SK-N-SH (cell line): Measurements from ENCODE around the gene DUOX2.

ENCODE experiments used
- CHD2 ChIP-seq: fragments of 150-350 bp; IDR thresholded peaks from 2 replicates; pipeline ENCODE4 v1.6.1; 2018; ENCODE audit warnings: low read length; ENCODE audit not compliant: partially characterized antibody
- RFX5 ChIP-seq: IDR thresholded peaks from 2 replicates; pipeline ENCODE4 v1.6.1; 2012; ENCODE audit warnings: mild to moderate bottlenecking, improper control_type of control experiment, low read length
- TF ChIP-seq, protein P1 (sequence below): fragments of 200-600 bp; sonication (generic); IDR thresholded peaks from 2 replicates; pipeline ENCODE4 v1.6.1; 2017; ENCODE audit warnings: antibody characterized with exemption, mild to moderate bottlenecking, moderate library complexity
- TF ChIP-seq, protein P2 (sequence below): IDR thresholded peaks from 2 replicates; pipeline ENCODE4 v1.4.0; 2012; ENCODE audit warnings: low read depth

DNA sequence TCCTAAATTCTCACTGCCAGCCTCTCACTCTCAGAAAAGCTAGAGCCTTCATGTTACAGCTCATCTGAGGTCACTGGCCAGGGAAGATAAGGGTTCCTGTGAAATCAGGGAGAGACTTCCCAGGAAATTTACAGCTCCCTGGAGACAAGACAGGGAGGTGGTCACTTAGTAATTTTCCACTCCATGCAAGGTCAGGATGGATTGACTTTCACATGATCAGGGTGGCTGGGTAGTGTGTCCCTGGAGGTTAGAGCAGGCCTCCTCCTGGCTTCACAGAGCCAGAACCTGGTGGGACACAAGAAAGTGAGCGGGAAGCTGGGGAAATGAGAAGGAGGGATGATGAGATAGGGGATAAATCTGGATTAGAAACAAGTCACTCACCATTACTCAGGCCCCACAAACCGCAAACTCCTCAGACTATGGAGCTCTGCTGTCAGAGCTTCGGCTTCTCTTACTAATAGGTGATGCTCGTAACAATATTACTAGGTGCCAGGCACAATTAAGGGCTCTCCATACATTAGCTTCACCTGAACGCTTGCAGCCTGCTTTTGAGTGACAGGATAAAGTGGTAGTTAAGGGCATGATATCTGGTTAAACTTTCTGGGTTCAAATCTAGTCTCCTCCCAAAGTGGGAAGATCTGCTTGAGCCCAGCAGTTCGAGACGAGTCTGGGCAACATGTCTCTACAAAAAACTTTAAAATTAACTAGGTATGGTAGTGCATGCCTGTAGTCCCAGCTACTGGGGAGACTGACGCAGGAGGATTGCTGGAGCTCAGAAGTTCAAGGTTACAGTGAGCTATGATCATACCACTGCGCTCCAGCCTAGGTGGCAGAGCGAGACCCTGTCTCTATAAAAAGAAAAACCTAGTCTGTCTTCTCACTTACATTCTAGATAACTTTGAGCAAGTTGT, 24.9 kb downstream of the DUOX2 start:
- TF ChIP-seq, protein P1, sequence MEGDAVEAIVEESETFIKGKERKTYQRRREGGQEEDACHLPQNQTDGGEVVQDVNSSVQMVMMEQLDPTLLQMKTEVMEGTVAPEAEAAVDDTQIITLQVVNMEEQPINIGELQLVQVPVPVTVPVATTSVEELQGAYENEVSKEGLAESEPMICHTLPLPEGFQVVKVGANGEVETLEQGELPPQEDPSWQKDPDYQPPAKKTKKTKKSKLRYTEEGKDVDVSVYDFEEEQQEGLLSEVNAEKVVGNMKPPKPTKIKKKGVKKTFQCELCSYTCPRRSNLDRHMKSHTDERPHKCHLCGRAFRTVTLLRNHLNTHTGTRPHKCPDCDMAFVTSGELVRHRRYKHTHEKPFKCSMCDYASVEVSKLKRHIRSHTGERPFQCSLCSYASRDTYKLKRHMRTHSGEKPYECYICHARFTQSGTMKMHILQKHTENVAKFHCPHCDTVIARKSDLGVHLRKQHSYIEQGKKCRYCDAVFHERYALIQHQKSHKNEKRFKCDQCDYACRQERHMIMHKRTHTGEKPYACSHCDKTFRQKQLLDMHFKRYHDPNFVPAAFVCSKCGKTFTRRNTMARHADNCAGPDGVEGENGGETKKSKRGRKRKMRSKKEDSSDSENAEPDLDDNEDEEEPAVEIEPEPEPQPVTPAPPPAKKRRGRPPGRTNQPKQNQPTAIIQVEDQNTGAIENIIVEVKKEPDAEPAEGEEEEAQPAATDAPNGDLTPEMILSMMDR: no peak
- TF ChIP-seq, protein P2, sequence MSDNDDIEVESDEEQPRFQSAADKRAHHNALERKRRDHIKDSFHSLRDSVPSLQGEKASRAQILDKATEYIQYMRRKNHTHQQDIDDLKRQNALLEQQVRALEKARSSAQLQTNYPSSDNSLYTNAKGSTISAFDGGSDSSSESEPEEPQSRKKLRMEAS: no peak
- TF ChIP-seq CHD2: no peak
- no peak for TF ChIP-seq RFX5
